DOHH2 (cell line): ENCODE measurements around the gene ZFR.

Source experiments
- H3F3A ChIP-seq: fragments of 200-600 bp; sonication (generic), shearing (Covaris generic); 2 replicates; pipeline ENCODE4 v1.6.0; 2016; ENCODE audit warnings: antibody characterized with exemption, mild to moderate bottlenecking; ENCODE audit not compliant: control insufficient read depth, insufficient read depth
- H3K27ac ChIP-seq: fragments of 200-600 bp; sonication (generic); 2 replicates; pipeline ENCODE4 v1.5.1; 2014; ENCODE audit warnings: low read depth, mild to moderate bottlenecking, low read length, moderate library complexity
- H3K27me3 ChIP-seq: fragments of 200-600 bp; sonication (generic); 2 replicates; pipeline ENCODE4 v1.6.1; 2014; ENCODE audit warnings: mild to moderate bottlenecking, low read length, mixed read lengths; ENCODE audit not compliant: control insufficient read depth
- H3K36me3 ChIP-seq: fragments of 200-600 bp; sonication (generic); 2 replicates; pipeline ENCODE4 v1.6.1; 2014; ENCODE audit warnings: mild to moderate bottlenecking, low read length, moderate library complexity, mixed read lengths; ENCODE audit not compliant: control insufficient read depth
- H3K4me1 ChIP-seq: fragments of 200-600 bp; sonication (generic); 2 replicates; pipeline ENCODE4 v1.6.1; 2014; ENCODE audit warnings: mild to moderate bottlenecking, low read length, mixed read lengths; ENCODE audit not compliant: control insufficient read depth
- H3K4me2 ChIP-seq: fragments of 200-600 bp; sonication (generic); 2 replicates; pipeline ENCODE4 v1.6.0; 2014; ENCODE audit warnings: mild to moderate bottlenecking, low read length, moderate library complexity
- H3K4me3 ChIP-seq: fragments of 200-600 bp; sonication (generic); 2 replicates; pipeline ENCODE4 v1.5.1; 2014; ENCODE audit warnings: mild to moderate bottlenecking, low read length, mixed read lengths
- H3K79me2 ChIP-seq: fragments of 200-600 bp; sonication (generic); 2 replicates; pipeline ENCODE4 v1.6.1; 2014; ENCODE audit warnings: mild to moderate bottlenecking, low read length, mixed read lengths; ENCODE audit not compliant: control insufficient read depth
- H3K9me2 ChIP-seq: fragments of 200-600 bp; sonication (generic); replicated peaks from 2 replicates; pipeline ENCODE4 v1.6.1; 2014; ENCODE audit warnings: mild to moderate bottlenecking, low read length, mixed read lengths; ENCODE audit not compliant: control insufficient read depth
- H3K9me3 ChIP-seq: fragments of 200-600 bp; sonication (generic); 2 replicates; pipeline ENCODE4 v1.6.1; 2014; ENCODE audit warnings: antibody characterized with exemption, low read length, mixed read lengths; ENCODE audit not compliant: control insufficient read depth, insufficient read depth
- H4K20me1 ChIP-seq: fragments of 200-600 bp; sonication (generic); 2 replicates; pipeline ENCODE4 v1.6.0; 2014; ENCODE audit warnings: low read depth, mild to moderate bottlenecking, antibody characterized with exemption, low read length, moderate library complexity; ENCODE audit not compliant: control insufficient read depth, insufficient read depth
- EZH2phosphoT487 ChIP-seq: fragments of 200-600 bp; sonication (generic); IDR thresholded peaks from 2 replicates; pipeline ENCODE4 v1.6.1; 2017; ENCODE audit warnings: borderline replicate concordance, mild to moderate bottlenecking, antibody characterized with exemption, low read length, moderate library complexity, mixed read lengths
- TF ChIP-seq, protein P1 (sequence below): fragments of 200-600 bp; sonication (generic); IDR thresholded peaks from one replicate; pipeline ENCODE4 v1.5.1; 2014; ENCODE audit warnings: antibody characterized with exemption, mild to moderate bottlenecking, low read depth, low read length; ENCODE audit not compliant: poor library complexity, severe bottlenecking

Gene ZFR

DNA sequence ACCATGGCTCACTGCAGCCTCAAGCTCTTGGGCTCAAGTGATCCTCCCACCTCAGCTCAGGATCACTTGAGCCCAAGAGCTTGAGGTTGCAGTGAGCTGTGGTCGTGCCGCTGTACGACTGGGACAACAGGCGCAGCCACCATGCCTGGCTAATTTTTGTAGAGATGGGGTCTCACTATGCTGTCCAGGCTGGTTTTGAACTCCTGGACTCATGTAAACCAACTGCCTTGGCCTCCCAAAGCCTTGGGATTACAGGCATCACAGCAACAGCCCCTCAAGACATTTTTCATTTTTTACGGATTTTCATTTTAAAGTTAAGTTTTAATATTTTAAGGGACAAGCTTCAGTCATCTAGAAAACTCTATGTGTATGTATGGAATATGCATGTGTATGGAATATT is 78.9 kb downstream of the ZFR start:
- H3K4me3 ChIP-seq: no peak overlapping the region
- no peaks in the 10 kb centered on the region for H4K20me1 ChIP-seq
- no peaks in the 10 kb centered on the region for H3F3A ChIP-seq
- no peaks in the 10 kb centered on the region for H3K9me2 ChIP-seq
- no peaks in the 10 kb centered on the region for H3K27me3 ChIP-seq
- H3K4me2 ChIP-seq: no peak overlapping the region
- no peak overlapping the region for H3K27ac ChIP-seq
- H3K79me2 ChIP-seq: no peaks in the 10 kb centered on the region
- H3K9me3 ChIP-seq: no peaks in the 10 kb centered on the region
- TF ChIP-seq, protein P1, sequence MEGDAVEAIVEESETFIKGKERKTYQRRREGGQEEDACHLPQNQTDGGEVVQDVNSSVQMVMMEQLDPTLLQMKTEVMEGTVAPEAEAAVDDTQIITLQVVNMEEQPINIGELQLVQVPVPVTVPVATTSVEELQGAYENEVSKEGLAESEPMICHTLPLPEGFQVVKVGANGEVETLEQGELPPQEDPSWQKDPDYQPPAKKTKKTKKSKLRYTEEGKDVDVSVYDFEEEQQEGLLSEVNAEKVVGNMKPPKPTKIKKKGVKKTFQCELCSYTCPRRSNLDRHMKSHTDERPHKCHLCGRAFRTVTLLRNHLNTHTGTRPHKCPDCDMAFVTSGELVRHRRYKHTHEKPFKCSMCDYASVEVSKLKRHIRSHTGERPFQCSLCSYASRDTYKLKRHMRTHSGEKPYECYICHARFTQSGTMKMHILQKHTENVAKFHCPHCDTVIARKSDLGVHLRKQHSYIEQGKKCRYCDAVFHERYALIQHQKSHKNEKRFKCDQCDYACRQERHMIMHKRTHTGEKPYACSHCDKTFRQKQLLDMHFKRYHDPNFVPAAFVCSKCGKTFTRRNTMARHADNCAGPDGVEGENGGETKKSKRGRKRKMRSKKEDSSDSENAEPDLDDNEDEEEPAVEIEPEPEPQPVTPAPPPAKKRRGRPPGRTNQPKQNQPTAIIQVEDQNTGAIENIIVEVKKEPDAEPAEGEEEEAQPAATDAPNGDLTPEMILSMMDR: no peak
- TF ChIP-seq EZH2phosphoT487: no peak
- H3K4me1 ChIP-seq: no peaks in the 10 kb centered on the region
- H3K36me3 ChIP-seq: peaks cover 43% of the 10 kb centered on the region

DNA sequence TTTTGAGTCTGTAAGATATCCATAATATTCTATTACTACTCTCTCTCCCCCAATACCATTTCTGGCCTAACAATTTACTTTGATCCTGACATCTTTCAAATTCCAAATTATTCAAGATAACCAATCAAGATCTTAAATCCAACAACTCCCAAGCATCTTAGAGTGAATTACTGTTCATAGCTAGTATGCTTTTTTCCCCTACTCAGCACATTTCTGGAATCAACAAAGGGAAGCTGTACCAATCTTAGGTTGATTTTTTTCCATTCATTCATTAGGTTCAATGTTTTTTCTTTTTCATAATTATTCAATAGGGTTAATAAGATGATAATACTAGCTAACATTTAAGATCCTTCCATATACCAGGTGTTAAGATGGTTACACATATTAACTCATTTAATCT is 81.5 kb downstream of the ZFR start:
- no peaks in the 10 kb centered on the region for H3K4me1 ChIP-seq
- H3K36me3 ChIP-seq: peaks cover 37% of the 10 kb centered on the region
- no peaks in the 10 kb centered on the region for H3K27me3 ChIP-seq
- no peak overlapping the region for H3K4me2 ChIP-seq
- no peak overlapping the region for H3K4me3 ChIP-seq
- no peaks in the 10 kb centered on the region for H3F3A ChIP-seq
- H4K20me1 ChIP-seq: no peaks in the 10 kb centered on the region
- no peaks in the 10 kb centered on the region for H3K79me2 ChIP-seq
- H3K27ac ChIP-seq: no peak overlapping the region
- no peak for TF ChIP-seq EZH2phosphoT487
- TF ChIP-seq, protein P1: no peak
- no peaks in the 10 kb centered on the region for H3K9me3 ChIP-seq
- H3K9me2 ChIP-seq: no peaks in the 10 kb centered on the region

DNA sequence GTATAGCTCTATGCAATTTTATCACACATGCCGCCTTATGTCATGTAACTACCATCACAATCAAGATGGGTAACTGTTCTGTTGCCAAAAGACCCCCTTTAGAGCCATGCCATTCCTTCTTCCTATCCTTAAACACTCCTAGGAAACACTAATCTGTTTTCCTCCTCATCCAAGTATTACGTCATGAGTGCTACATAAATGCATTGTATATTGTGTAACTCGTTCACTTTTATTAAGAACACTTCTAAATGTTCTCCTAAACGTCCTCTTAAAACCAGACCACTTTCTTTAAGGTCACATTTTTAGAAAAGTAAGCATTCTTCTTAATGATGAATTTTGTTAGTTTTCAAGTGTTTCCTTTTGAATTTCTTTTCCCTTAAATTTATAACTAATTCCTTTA is 82.0 kb downstream of the ZFR start:
- Histone ChIP-seq H3K4me3 (no peak overlapping the region), H3K79me2 (no peaks in the 10 kb centered on the region), H3K36me3 (peaks cover 35% of the 10 kb centered on the region), H3K27ac (no peak overlapping the region), H3K27me3 (no peaks in the 10 kb centered on the region), H3K4me2 (no peak overlapping the region), H3K9me2 (no peaks in the 10 kb centered on the region), H4K20me1 (no peaks in the 10 kb centered on the region), H3F3A (no peaks in the 10 kb centered on the region), H3K4me1 (no peaks in the 10 kb centered on the region), H3K9me3 (no peaks in the 10 kb centered on the region)
- TF ChIP-seq, protein P1: no peak
- no peak for TF ChIP-seq EZH2phosphoT487

DNA sequence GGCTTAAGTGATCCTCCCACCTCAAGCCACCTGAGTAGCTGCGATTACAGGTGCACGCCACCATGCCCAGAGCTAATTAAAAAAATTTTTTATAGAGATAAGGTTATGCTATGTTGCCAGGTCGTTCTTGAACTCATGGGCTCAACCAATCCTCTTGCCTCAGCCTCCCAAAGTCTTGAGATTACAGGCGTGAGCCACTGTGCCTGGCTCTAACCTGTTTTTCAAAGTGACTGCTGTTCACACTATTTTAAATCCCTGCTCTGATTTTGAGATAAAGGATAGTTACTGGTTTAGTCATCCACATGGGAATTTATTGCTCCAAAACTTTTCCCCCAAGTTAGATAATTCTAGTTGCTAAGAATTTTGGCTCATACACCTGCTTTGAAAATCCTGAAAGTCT is 83.6 kb downstream of the ZFR start:
- Histone ChIP-seq H3K27ac (no peak overlapping the region), H3K27me3 (no peaks in the 10 kb centered on the region), H3F3A (peaks cover 2% of the 10 kb centered on the region; the same call in 1 of the 2 replicates), H3K4me1 (no peaks in the 10 kb centered on the region), H3K79me2 (no peaks in the 10 kb centered on the region), H4K20me1 (no peaks in the 10 kb centered on the region), H3K4me3 (no peak overlapping the region), H3K9me3 (no peaks in the 10 kb centered on the region), H3K4me2 (no peak overlapping the region), H3K36me3 (peaks cover 38% of the 10 kb centered on the region), H3K9me2 (no peaks in the 10 kb centered on the region)
- TF ChIP-seq EZH2phosphoT487: no peak
- TF ChIP-seq, protein P1: no peak
